GM12878 (cell line): ENCODE results near the gene CAB39L. TPM values are rescaled to one million over a fixed set of nuclear protein-coding genes. Genes with fewer than 3 reads are reported as not detected.

Source experiments
- ATAC-seq: fragments of 200-7000 bp; cut with Tn5 transposase; 3 replicates; pipeline ENCODE4 v1.9.1; 2020; ENCODE audit warnings: mild to moderate bottlenecking, moderate library complexity
- BruUV-seq: library from RNA; stranded (reverse); fragments of 400-500 nt; replicated peaks from 2 replicates; lab custom pipeline; 2021; lab: Mats Ljungman, UMichigan
- CTCF ChIA-PET: fragments of 300-600 bp; sonication (Branson Sonifier 250); formaldehyde crosslinking; extraction: SDS; loops from one replicate; lab custom pipeline; 2021; ENCODE audit warnings: inconsistent platforms; lab: Yijun Ruan, JAX
- POLR2A ChIA-PET: fragments of 350-600 bp; formaldehyde crosslinking; extraction: SDS; loops from one replicate; lab custom pipeline; 2021; ENCODE audit warnings: inconsistent platforms; lab: Charles Lee
- RAD21 ChIA-PET: fragments of 300-600 bp; sonication (Branson Sonifier 250); formaldehyde crosslinking; loops from one replicate; lab custom pipeline; 2023; ENCODE audit warnings: antibody characterized with exemption; ENCODE audit not compliant: unreplicated experiment; lab: Charles Lee
- SMC1A ChIA-PET: fragments of 300-600 bp; sonication (Branson Sonifier 250); formaldehyde crosslinking; loops from one replicate; lab custom pipeline; 2023; ENCODE audit not compliant: unreplicated experiment, uncharacterized antibody; lab: Charles Lee
- DNase-seq: peaks from one replicate; pipeline ENCODE4 v3.0.0-alpha.2; 2011; ENCODE audit warnings: low read depth, low spot score
- FAIRE-seq: peaks from 3 replicates; lab custom pipeline; 2011; peaks lifted over from hg19 to GRCh38; lab: Jason Lieb, UNC
- H2AFZ ChIP-seq: 2 replicates; pipeline ENCODE4 v1.6.0; 2011; ENCODE audit warnings: low read depth, low read length, control low read depth; ENCODE audit not compliant: control insufficient read depth
- H3K27ac ChIP-seq: 2 replicates; pipeline ENCODE4 v1.5.1; 2011; ENCODE audit warnings: control low read depth; ENCODE audit not compliant: control insufficient read depth, insufficient read depth
- H3K27me3 ChIP-seq, 2 experiments: replicated peaks in 1 of 2; 2 replicates each; pipeline versions ENCODE4 v1.6.0 to v1.6.1; 2011; ENCODE audit warnings: low read length in 1 of 2; ENCODE audit not compliant: control insufficient read depth in 2 of 2, insufficient read depth in 2 of 2
- H3K36me3 ChIP-seq, 2 experiments: 2 replicates each; pipeline ENCODE4 v1.5.1; 2011; ENCODE audit warnings: low read length in 1 of 2; ENCODE audit not compliant: control insufficient read depth in 2 of 2, insufficient read depth in 2 of 2
- H3K4me1 ChIP-seq: 2 replicates; pipeline ENCODE4 v1.6.1; 2011; ENCODE audit warnings: mild to moderate bottlenecking, low read length, moderate library complexity, mixed read lengths; ENCODE audit not compliant: control insufficient read depth, insufficient read depth
- H3K4me2 ChIP-seq: 2 replicates; pipeline ENCODE4 v1.6.0; 2011; ENCODE audit warnings: control low read depth; ENCODE audit not compliant: control insufficient read depth, insufficient read depth
- H3K4me3 ChIP-seq: fragments of 200-600 bp; sonication (generic); 2 replicates; pipeline ENCODE4 v1.5.1; 2016
- H3K79me2 ChIP-seq: 2 replicates; pipeline ENCODE4 v1.6.0; 2011; ENCODE audit warnings: low read length; ENCODE audit not compliant: control insufficient read depth, insufficient read depth
- H3K9ac ChIP-seq: 2 replicates; pipeline ENCODE4 v1.8.0; 2011; ENCODE audit warnings: low read length, control low read depth, mixed read lengths; ENCODE audit not compliant: control insufficient read depth, insufficient read depth
- H3K9me3 ChIP-seq: replicated peaks from 3 replicates; pipeline ENCODE4 v1.5.1; 2011; ENCODE audit warnings: mild to moderate bottlenecking, low read length; ENCODE audit not compliant: control insufficient read depth, insufficient read depth
- H4K20me1 ChIP-seq: 2 replicates; pipeline ENCODE4 v1.6.0; 2011; ENCODE audit not compliant: control insufficient read depth, insufficient read depth
- BHLHE40 ChIP-seq, 2 experiments: fragments of 450-650 bp in 1 of 2; IDR thresholded peaks; 2 replicates each; pipeline ENCODE4 v1.6.1; 2011 to 2017; ENCODE audit warnings: low read depth in 2 of 2, borderline replicate concordance in 1 of 2, improper control_type of control experiment in 1 of 2, low read length in 1 of 2, mild to moderate bottlenecking in 1 of 2
- HDGF ChIP-seq: fragments of 450-650 bp; IDR thresholded peaks from 2 replicates; pipeline ENCODE4 v1.6.1; 2016; ENCODE audit warnings: antibody characterized with exemption
- SMAD1 ChIP-seq: fragments of 450-650 bp; IDR thresholded peaks from 2 replicates; pipeline ENCODE4 v1.6.1; 2018; ENCODE audit warnings: mild to moderate bottlenecking, low read depth; ENCODE audit not compliant: partially characterized antibody
- WGBS: methylation state at CpG from one replicate; pipeline ENCODE4 v1.1.6; 2016; ENCODE audit warnings: low lambda C conversion rate; ENCODE audit not compliant: insufficient replicate concordance, insufficient coverage; ENCODE audit errors: missing lambda C conversion rate; 5-methylcytosine and 5-hydroxymethylcytosine counted together
- in situ Hi-C: fragments of 300-500 bp; cut with MboI; formaldehyde crosslinking; loops from 9 replicates; pipeline ENCODE4 v1.14.3; 2018; ENCODE audit warnings: mixed read lengths
- intact Hi-C: fragments of 100-400 bp; cut with micrococcal nuclease; formaldehyde crosslinking; loops from one replicate; pipeline ENCODE4 v1.14.2; 2022; ENCODE audit not compliant: unreplicated experiment
- polyA plus RNA-seq, 11 experiments: library from polyadenylated mRNA; depleted of rRNA in 4 of 11; unstranded in 6 of 11; stranded (reverse) in 5 of 11; fragments of >200 nt; fragmentation: Nextera tagmentation in 4 of 11; fragmentation: Illumina TruSeq in 1 of 11; extraction: Ambion mirVana in 4 of 11; extraction: Trizol in 1 of 11; gene quantifications; 1 replicate in 1 of 11; 2 replicates in 10 of 11; pipeline versions ENCODE4 v1.2.1 to v1.2.3, GENCODE V29; 2011 to 2016; ENCODE audit warnings: inconsistent platforms in 2 of 11, missing spikeins in 2 of 11, low read depth in 1 of 11
- total RNA-seq, 4 experiments: library from RNA; depleted of rRNA in 3 of 4; stranded (reverse); fragments of >200 nt in 3 of 4; fragmentation: Illumina TruSeq in 1 of 4; extraction: Trizol in 1 of 4; gene quantifications; 2 replicates each; pipeline versions ENCODE4 v1.2.1 to v1.2.3, GENCODE V29; 2013 to 2021
- TF ChIP-seq, protein P1 (sequence below): fragments of 450-650 bp; IDR thresholded peaks from 2 replicates; pipeline ENCODE4 v1.6.1; 2017; ENCODE audit warnings: borderline replicate concordance
- TF ChIP-seq, protein P2 (sequence below): IDR thresholded peaks from 2 replicates; pipeline ENCODE4 v1.6.1; 2012; ENCODE audit warnings: improper control_type of control experiment, low read depth, low read length; ENCODE audit not compliant: insufficient replicate concordance

The CAB39L gene
- total and polyA plus RNA-seq, 10 of the 15 experiments (the other 5 are each of a cell fraction or from before 2014, with no cell fraction given): 0.88 to 3.0 (median 1.7) TPM

DNA sequence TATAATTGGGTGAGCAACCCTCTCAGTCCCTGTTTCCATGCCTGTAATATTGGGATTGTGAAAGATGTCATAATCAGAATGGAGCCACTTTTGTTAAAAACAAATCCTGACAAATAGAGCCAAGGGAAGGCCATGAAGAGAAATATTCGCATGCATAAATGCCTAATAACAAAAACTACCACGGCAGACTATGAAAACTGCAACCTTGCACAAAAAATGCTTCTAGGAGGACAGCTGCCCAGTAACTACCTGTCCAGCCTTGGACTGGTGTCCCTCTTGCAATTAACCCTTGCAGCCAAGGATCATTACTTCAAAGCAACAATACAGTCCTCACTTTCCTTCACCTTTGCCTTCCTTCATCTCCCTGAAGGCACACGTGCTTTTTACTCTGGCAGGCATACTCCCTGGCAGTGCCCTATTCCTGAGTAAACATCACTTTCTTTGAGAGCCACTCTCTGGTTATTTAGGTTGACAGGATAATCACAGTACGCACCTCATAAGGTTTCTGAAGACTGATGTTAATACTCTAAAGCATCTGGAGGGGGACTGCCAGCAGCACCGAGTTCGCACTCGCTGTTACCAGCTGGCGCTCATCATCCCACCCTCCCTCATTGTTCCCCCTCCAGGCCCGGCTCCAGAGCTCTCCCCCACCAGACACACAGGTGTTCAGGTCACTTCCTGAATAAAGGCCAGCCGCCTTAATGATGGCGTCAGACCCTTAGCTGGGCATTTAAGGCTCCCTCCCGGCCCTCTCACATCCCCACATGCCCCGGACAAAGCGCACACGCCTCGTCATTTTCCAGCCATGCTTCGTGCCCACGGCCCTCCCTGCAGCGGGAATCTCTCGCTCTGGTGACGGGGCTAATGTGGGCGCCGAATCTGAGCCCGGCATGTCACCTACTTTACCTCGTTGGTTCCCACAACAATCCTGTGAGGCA is 138.8 kb downstream of the CAB39L start:
- ChIA-PET POLR2A (no interaction called here), SMC1A (interaction anchor here (1.1 kb wide), 1 partner anchor 303 kb away, joined by 3 read pairs; no protein-coding TSS in a partner anchor), CTCF (interaction anchor here (0.9 to 2.0 kb wide), 3 partner anchors 10 to 301 kb away, joined by 3 to 6 read pairs (median 4); no protein-coding TSS in a partner anchor), RAD21 (interaction anchor here (1.3 kb wide), 1 partner anchor 304 kb away, joined by 3 read pairs; no protein-coding TSS in a partner anchor)
- Histone ChIP-seq H3K36me3 (no peaks in the 10 kb centered on the region), H3K4me3 (no peak overlapping the region), H3K4me2 (no peak overlapping the region), H2AFZ (no peak overlapping the region), H4K20me1 (no peaks in the 10 kb centered on the region), H3K9me3 (no peaks in the 10 kb centered on the region), H3K4me1 (peaks cover 3% of the 10 kb centered on the region; the same call in 1 of the 2 replicates), H3K27me3 (no peaks in the 10 kb centered on the region), H3K27ac (no peak overlapping the region), H3K9ac (no peak overlapping the region), H3K79me2 (no peaks in the 10 kb centered on the region)
- ATAC-seq (no peak), FAIRE-seq (no peak), DNase-seq (no peak)
- TF ChIP-seq, protein P1, sequence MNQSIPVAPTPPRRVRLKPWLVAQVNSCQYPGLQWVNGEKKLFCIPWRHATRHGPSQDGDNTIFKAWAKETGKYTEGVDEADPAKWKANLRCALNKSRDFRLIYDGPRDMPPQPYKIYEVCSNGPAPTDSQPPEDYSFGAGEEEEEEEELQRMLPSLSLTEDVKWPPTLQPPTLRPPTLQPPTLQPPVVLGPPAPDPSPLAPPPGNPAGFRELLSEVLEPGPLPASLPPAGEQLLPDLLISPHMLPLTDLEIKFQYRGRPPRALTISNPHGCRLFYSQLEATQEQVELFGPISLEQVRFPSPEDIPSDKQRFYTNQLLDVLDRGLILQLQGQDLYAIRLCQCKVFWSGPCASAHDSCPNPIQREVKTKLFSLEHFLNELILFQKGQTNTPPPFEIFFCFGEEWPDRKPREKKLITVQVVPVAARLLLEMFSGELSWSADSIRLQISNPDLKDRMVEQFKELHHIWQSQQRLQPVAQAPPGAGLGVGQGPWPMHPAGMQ: no peak
- TF ChIP-seq, protein P2, sequence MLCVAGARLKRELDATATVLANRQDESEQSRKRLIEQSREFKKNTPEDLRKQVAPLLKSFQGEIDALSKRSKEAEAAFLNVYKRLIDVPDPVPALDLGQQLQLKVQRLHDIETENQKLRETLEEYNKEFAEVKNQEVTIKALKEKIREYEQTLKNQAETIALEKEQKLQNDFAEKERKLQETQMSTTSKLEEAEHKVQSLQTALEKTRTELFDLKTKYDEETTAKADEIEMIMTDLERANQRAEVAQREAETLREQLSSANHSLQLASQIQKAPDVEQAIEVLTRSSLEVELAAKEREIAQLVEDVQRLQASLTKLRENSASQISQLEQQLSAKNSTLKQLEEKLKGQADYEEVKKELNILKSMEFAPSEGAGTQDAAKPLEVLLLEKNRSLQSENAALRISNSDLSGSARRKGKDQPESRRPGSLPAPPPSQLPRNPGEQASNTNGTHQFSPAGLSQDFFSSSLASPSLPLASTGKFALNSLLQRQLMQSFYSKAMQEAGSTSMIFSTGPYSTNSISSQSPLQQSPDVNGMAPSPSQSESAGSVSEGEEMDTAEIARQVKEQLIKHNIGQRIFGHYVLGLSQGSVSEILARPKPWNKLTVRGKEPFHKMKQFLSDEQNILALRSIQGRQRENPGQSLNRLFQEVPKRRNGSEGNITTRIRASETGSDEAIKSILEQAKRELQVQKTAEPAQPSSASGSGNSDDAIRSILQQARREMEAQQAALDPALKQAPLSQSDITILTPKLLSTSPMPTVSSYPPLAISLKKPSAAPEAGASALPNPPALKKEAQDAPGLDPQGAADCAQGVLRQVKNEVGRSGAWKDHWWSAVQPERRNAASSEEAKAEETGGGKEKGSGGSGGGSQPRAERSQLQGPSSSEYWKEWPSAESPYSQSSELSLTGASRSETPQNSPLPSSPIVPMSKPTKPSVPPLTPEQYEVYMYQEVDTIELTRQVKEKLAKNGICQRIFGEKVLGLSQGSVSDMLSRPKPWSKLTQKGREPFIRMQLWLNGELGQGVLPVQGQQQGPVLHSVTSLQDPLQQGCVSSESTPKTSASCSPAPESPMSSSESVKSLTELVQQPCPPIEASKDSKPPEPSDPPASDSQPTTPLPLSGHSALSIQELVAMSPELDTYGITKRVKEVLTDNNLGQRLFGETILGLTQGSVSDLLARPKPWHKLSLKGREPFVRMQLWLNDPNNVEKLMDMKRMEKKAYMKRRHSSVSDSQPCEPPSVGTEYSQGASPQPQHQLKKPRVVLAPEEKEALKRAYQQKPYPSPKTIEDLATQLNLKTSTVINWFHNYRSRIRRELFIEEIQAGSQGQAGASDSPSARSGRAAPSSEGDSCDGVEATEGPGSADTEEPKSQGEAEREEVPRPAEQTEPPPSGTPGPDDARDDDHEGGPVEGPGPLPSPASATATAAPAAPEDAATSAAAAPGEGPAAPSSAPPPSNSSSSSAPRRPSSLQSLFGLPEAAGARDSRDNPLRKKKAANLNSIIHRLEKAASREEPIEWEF: no peak
- TF ChIP-seq BHLHE40 (IDR thresholded peaks at IDR 0.05; ENCODE audit: borderline replicate concordance in 1 of 2, low read depth in 2 of 2, low read length in 1 of 2) (no peak), SMAD1 (no peak), HDGF (no peak)
- intact Hi-C loops (loop anchor here (5.0 to 10.0 kb wide), 2 partner anchors 117 to 190 kb away; partner anchors contain the start of gene PHF11), in situ Hi-C loops (loop anchor here (5.0 kb wide), 1 partner anchor 302 kb away; no protein-coding TSS in a partner anchor)
- WGBS: 88% methylated on average over 25 of the region's 25 CpGs
- no TSS peak for BruUV-seq
